Measurements from ENCODE around the gene ZNF277.
"Not testable (repeated sequence)": the region's sequence is repeated elsewhere in the genome, so short reads cannot be mapped to it uniquely, and the experiment has no call there.

ZNF277 gene

GRCh38 chr7:112316803-112317202 is 110.3 kb downstream of the ZNF277 start:
- not testable (repeated sequence) for H2AK5ac ChIP-seq (ENCODE audit: low read length, severe bottlenecking); H3K4me2 ChIP-seq (ENCODE audit: low read length, poor library complexity, severe bottlenecking); H3K27me3 ChIP-seq (ENCODE audit: control insufficient read depth in 1 of 2, insufficient read depth in 1 of 2, low read length in 2 of 2); H2BK12ac ChIP-seq (ENCODE audit: low read length in 2 of 2); H3K79me1 ChIP-seq (replicated peaks; ENCODE audit: low read length, poor library complexity, severe bottlenecking); H2AFZ ChIP-seq (ENCODE audit: low read depth, low read length); H3K9ac ChIP-seq (ENCODE audit: low read length); H2BK15ac ChIP-seq (ENCODE audit: low read depth, poor library complexity, severe bottlenecking); H3K9me3 ChIP-seq (ENCODE audit: control insufficient read depth, low read length); DNase-seq; H3K18ac ChIP-seq (ENCODE audit: low read depth in 1 of 2, low read length in 2 of 2); H3K14ac ChIP-seq (ENCODE audit: low read length in 2 of 2); H3K4me3 ChIP-seq (ENCODE audit: insufficient read depth in 1 of 2, low read depth in 1 of 2, low read length in 2 of 2); H4K8ac ChIP-seq (ENCODE audit: low read length); H3K4ac ChIP-seq (ENCODE audit: low read depth in 1 of 2, low read length in 2 of 2); H2BK120ac ChIP-seq (ENCODE audit: low read depth, low read length); H3K4me1 ChIP-seq (ENCODE audit: control insufficient read depth, insufficient read depth, low read depth, low read length); H3K27ac ChIP-seq (ENCODE audit: low read length, poor library complexity, severe bottlenecking); H2BK5ac ChIP-seq (ENCODE audit: low read depth, low read length, poor library complexity, severe bottlenecking); H3K23ac ChIP-seq (ENCODE audit: low read length in 2 of 2); H4K91ac ChIP-seq (ENCODE audit: low read length)
- peaks cover 3 to 44% of the 10 kb centered on the region in 2 experiments for H3K36me3 ChIP-seq (ENCODE audit: control insufficient read depth in 1 of 2, insufficient read depth in 2 of 2, low read depth in 1 of 2, low read length in 2 of 2)
- 100% methylated on average over 1 of the region's 2 CpGs for WGBS

DNA sequence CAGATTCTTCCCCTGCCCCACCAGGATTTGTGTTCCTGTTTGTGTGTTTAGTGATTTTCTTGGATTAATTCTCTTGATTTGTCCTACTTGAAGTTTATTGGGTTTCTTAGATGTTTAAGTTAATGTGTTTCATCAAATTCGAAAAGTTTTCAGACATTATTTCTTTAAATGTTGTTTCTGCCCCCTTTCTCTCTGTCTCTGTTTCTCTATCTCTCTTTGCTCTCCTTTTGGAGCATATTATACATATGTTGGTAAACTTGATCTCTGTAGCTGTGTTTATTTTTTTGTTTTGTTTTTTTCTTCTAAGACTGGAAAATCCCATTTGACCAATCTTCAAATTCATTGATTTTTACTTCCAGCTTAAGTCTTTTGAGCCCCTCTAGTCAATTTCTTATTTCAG is 115.6 kb downstream of the ZNF277 start:
- WGBS = no CpG with 5 or more reads among the region's 1 CpG
- H3K4me3 ChIP-seq (ENCODE audit: insufficient read depth in 1 of 2, low read depth in 1 of 2, low read length in 2 of 2) = no peak overlapping the region

GRCh38 chr7:112327566-112327965 is 121.1 kb downstream of the ZNF277 start:
- Histone ChIP-seq H3K79me1 (replicated peaks; ENCODE audit: low read length, poor library complexity, severe bottlenecking) (peaks cover 10% of the 10 kb centered on the region), H3K14ac (ENCODE audit: low read length in 2 of 2) (no peak overlapping the region), H3K27ac (ENCODE audit: low read length, poor library complexity, severe bottlenecking) (no peak overlapping the region), H3K4me3 (ENCODE audit: insufficient read depth in 1 of 2, low read depth in 1 of 2, low read length in 2 of 2) (no peak overlapping the region), H4K91ac (ENCODE audit: low read length) (no peak overlapping the region), H3K23ac (ENCODE audit: low read length in 2 of 2) (no peak overlapping the region), H2AK5ac (ENCODE audit: low read length, severe bottlenecking) (no peak overlapping the region), H3K36me3 (ENCODE audit: control insufficient read depth in 1 of 2, insufficient read depth in 2 of 2, low read depth in 1 of 2, low read length in 2 of 2) (peaks cover 21 to 57% of the 10 kb centered on the region in 2 experiments), H2BK12ac (ENCODE audit: low read length in 2 of 2) (no peak overlapping the region), H3K27me3 (ENCODE audit: control insufficient read depth in 1 of 2, insufficient read depth in 1 of 2, low read length in 2 of 2) (no peaks in the 10 kb centered on the region), H3K4me1 (ENCODE audit: control insufficient read depth, insufficient read depth, low read depth, low read length) (no peaks in the 10 kb centered on the region), H2AFZ (ENCODE audit: low read depth, low read length) (no peak overlapping the region), H4K8ac (ENCODE audit: low read length) (no peak overlapping the region), H3K9ac (ENCODE audit: low read length) (no peak overlapping the region), H3K9me3 (ENCODE audit: control insufficient read depth, low read length) (peaks cover 10% of the 10 kb centered on the region), H2BK15ac (ENCODE audit: low read depth, poor library complexity, severe bottlenecking) (no peak overlapping the region), H2BK120ac (ENCODE audit: low read depth, low read length) (no peak overlapping the region), H2BK5ac (ENCODE audit: low read depth, low read length, poor library complexity, severe bottlenecking) (no peak overlapping the region), H3K4me2 (ENCODE audit: low read length, poor library complexity, severe bottlenecking) (no peak overlapping the region), H3K18ac (ENCODE audit: low read depth in 1 of 2, low read length in 2 of 2) (no peak overlapping the region), H3K4ac (ENCODE audit: low read depth in 1 of 2, low read length in 2 of 2) (no peak overlapping the region)
- no peak for DNase-seq
- WGBS = no CpG with 5 or more reads among the region's 1 CpG

More for the DNA sequence above, 115.6 kb downstream of the ZNF277 start:
- H2BK15ac ChIP-seq (ENCODE audit: low read depth, poor library complexity, severe bottlenecking) = no peak overlapping the region
- H3K27ac ChIP-seq (ENCODE audit: low read length, poor library complexity, severe bottlenecking) = no peak overlapping the region
- H2BK5ac ChIP-seq (ENCODE audit: low read depth, low read length, poor library complexity, severe bottlenecking) = no peak overlapping the region
- H3K36me3 ChIP-seq (ENCODE audit: control insufficient read depth in 1 of 2, insufficient read depth in 2 of 2, low read depth in 1 of 2, low read length in 2 of 2) = peaks cover 15 to 66% of the 10 kb centered on the region in 2 experiments
- no peak overlapping the region for H3K4ac ChIP-seq (ENCODE audit: low read depth in 1 of 2, low read length in 2 of 2)
- H3K23ac ChIP-seq (ENCODE audit: low read length in 2 of 2) = no peak overlapping the region
- no peak overlapping the region for H3K14ac ChIP-seq (ENCODE audit: low read length in 2 of 2)
- H3K9ac ChIP-seq (ENCODE audit: low read length) = no peak overlapping the region
- no peak overlapping the region for H3K18ac ChIP-seq (ENCODE audit: low read depth in 1 of 2, low read length in 2 of 2)
- H2BK12ac ChIP-seq (ENCODE audit: low read length in 2 of 2) = no peak overlapping the region
- H2AFZ ChIP-seq (ENCODE audit: low read depth, low read length) = no peak overlapping the region
- H2AK5ac ChIP-seq (ENCODE audit: low read length, severe bottlenecking) = no peak overlapping the region
- H3K27me3 ChIP-seq (ENCODE audit: control insufficient read depth in 1 of 2, insufficient read depth in 1 of 2, low read length in 2 of 2) = no peaks in the 10 kb centered on the region
- no peaks in the 10 kb centered on the region for H3K4me1 ChIP-seq (ENCODE audit: control insufficient read depth, insufficient read depth, low read depth, low read length)
- no peak overlapping the region for H2BK120ac ChIP-seq (ENCODE audit: low read depth, low read length)
- no peak for DNase-seq
- H3K9me3 ChIP-seq (ENCODE audit: control insufficient read depth, low read length) = peaks cover 24% of the 10 kb centered on the region
- no peak overlapping the region for H4K8ac ChIP-seq (ENCODE audit: low read length)
- H3K79me1 ChIP-seq (replicated peaks; ENCODE audit: low read length, poor library complexity, severe bottlenecking) = peaks cover 10% of the 10 kb centered on the region
- H4K91ac ChIP-seq (ENCODE audit: low read length) = no peak overlapping the region
- H3K4me2 ChIP-seq (ENCODE audit: low read length, poor library complexity, severe bottlenecking) = no peak overlapping the region

DNA sequence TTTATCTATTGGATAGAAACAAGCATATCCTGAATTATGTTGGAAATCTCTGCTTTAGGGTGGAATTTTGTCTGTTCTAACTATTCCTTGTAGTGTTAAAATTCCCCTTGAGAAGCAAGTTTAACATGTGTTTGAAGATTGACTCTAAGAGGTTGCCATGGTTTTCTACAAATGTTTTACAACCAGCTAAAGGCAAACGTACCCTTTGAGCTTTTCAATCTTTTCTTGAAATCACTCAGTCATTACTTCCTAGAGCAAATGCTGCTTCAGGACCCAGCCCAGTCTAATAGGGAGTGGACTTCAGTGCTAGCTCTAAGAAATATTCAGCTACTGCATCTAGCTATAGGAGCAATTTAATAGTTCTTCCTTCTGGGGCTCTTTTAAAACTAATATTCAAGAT is 125.0 kb downstream of the ZNF277 start:
- H3K4me2 ChIP-seq (ENCODE audit: low read length, poor library complexity, severe bottlenecking) = no peak overlapping the region
- no peak overlapping the region for H2BK12ac ChIP-seq (ENCODE audit: low read length in 2 of 2)
- no peak overlapping the region for H3K14ac ChIP-seq (ENCODE audit: low read length in 2 of 2)
- H3K9ac ChIP-seq (ENCODE audit: low read length) = no peak overlapping the region
- no peaks in the 10 kb centered on the region for H3K27me3 ChIP-seq (ENCODE audit: control insufficient read depth in 1 of 2, insufficient read depth in 1 of 2, low read length in 2 of 2)
- H2BK15ac ChIP-seq (ENCODE audit: low read depth, poor library complexity, severe bottlenecking) = no peak overlapping the region
- H2AFZ ChIP-seq (ENCODE audit: low read depth, low read length) = no peak overlapping the region
- no peak overlapping the region for H4K91ac ChIP-seq (ENCODE audit: low read length)
- H3K79me1 ChIP-seq (replicated peaks; ENCODE audit: low read length, poor library complexity, severe bottlenecking) = no peaks in the 10 kb centered on the region
- WGBS = 75% methylated on average over 1 of the region's 1 CpG
- H3K9me3 ChIP-seq (ENCODE audit: control insufficient read depth, low read length) = no peaks in the 10 kb centered on the region
- no peak overlapping the region for H3K18ac ChIP-seq (ENCODE audit: low read depth in 1 of 2, low read length in 2 of 2)
- no peak overlapping the region for H2BK5ac ChIP-seq (ENCODE audit: low read depth, low read length, poor library complexity, severe bottlenecking)
- no peak overlapping the region for H3K4ac ChIP-seq (ENCODE audit: low read depth in 1 of 2, low read length in 2 of 2)
- H3K4me3 ChIP-seq (ENCODE audit: insufficient read depth in 1 of 2, low read depth in 1 of 2, low read length in 2 of 2) = no peak overlapping the region
- no peak overlapping the region for H4K8ac ChIP-seq (ENCODE audit: low read length)
- no peak overlapping the region for H3K23ac ChIP-seq (ENCODE audit: low read length in 2 of 2)
- H3K36me3 ChIP-seq (ENCODE audit: control insufficient read depth in 1 of 2, insufficient read depth in 2 of 2, low read depth in 1 of 2, low read length in 2 of 2) = peaks cover 6 to 47% of the 10 kb centered on the region in 2 experiments
- no peak overlapping the region for H2BK120ac ChIP-seq (ENCODE audit: low read depth, low read length)
- H2AK5ac ChIP-seq (ENCODE audit: low read length, severe bottlenecking) = no peak overlapping the region
- no peak overlapping the region for H3K27ac ChIP-seq (ENCODE audit: low read length, poor library complexity, severe bottlenecking)
- no peaks in the 10 kb centered on the region for H3K4me1 ChIP-seq (ENCODE audit: control insufficient read depth, insufficient read depth, low read depth, low read length)
- no peak for DNase-seq

All from mesenchymal stem cell (in vitro differentiated cells and primary cell).